Lower leg skin (tissue), 3 donors: ENCODE data around the gene IGSF9.

Source experiments
- POLR2A ChIP-seq, 2 donors: fragments of 450-650 bp; IDR thresholded peaks; one replicate each; pipeline ENCODE4 v1.6.1; 2016 to 2017; ENCODE audit warnings: antibody characterized with exemption in 2 of 2, mild to moderate bottlenecking in 1 of 2, moderate library complexity in 1 of 2
- TF ChIP-seq, protein P1 (sequence below), 3 donors: fragments of 450-650 bp; IDR thresholded peaks; one replicate each; pipeline ENCODE4 v1.5.1; 2016; ENCODE audit warnings: antibody characterized with exemption in 3 of 3, mild to moderate bottlenecking in 3 of 3, moderate library complexity in 2 of 3

GRCh38 chr1:159931101-159931794 is 14.2 kb downstream of the IGSF9 start:
- TF ChIP-seq, protein P1, sequence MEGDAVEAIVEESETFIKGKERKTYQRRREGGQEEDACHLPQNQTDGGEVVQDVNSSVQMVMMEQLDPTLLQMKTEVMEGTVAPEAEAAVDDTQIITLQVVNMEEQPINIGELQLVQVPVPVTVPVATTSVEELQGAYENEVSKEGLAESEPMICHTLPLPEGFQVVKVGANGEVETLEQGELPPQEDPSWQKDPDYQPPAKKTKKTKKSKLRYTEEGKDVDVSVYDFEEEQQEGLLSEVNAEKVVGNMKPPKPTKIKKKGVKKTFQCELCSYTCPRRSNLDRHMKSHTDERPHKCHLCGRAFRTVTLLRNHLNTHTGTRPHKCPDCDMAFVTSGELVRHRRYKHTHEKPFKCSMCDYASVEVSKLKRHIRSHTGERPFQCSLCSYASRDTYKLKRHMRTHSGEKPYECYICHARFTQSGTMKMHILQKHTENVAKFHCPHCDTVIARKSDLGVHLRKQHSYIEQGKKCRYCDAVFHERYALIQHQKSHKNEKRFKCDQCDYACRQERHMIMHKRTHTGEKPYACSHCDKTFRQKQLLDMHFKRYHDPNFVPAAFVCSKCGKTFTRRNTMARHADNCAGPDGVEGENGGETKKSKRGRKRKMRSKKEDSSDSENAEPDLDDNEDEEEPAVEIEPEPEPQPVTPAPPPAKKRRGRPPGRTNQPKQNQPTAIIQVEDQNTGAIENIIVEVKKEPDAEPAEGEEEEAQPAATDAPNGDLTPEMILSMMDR (IDR thresholded peaks at IDR 0.05) = no peak
- TF ChIP-seq POLR2A (IDR thresholded peaks at IDR 0.05) = no peak
